GM21515 (cell line): ENCODE results near the gene TFCP2.
"Not testable (repeated sequence)": the region's sequence is repeated elsewhere in the genome, so short reads cannot be mapped to it uniquely, and the experiment has no call there.

ENCODE experiments used
- ATAC-seq: cut with Tn5 transposase; IDR thresholded peaks from one replicate; pipeline ENCODE4 v1.9.1; 2021; ENCODE audit not compliant: unreplicated experiment

The TFCP2 gene, protein sequence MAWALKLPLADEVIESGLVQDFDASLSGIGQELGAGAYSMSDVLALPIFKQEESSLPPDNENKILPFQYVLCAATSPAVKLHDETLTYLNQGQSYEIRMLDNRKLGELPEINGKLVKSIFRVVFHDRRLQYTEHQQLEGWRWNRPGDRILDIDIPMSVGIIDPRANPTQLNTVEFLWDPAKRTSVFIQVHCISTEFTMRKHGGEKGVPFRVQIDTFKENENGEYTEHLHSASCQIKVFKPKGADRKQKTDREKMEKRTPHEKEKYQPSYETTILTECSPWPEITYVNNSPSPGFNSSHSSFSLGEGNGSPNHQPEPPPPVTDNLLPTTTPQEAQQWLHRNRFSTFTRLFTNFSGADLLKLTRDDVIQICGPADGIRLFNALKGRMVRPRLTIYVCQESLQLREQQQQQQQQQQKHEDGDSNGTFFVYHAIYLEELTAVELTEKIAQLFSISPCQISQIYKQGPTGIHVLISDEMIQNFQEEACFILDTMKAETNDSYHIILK

DNA sequence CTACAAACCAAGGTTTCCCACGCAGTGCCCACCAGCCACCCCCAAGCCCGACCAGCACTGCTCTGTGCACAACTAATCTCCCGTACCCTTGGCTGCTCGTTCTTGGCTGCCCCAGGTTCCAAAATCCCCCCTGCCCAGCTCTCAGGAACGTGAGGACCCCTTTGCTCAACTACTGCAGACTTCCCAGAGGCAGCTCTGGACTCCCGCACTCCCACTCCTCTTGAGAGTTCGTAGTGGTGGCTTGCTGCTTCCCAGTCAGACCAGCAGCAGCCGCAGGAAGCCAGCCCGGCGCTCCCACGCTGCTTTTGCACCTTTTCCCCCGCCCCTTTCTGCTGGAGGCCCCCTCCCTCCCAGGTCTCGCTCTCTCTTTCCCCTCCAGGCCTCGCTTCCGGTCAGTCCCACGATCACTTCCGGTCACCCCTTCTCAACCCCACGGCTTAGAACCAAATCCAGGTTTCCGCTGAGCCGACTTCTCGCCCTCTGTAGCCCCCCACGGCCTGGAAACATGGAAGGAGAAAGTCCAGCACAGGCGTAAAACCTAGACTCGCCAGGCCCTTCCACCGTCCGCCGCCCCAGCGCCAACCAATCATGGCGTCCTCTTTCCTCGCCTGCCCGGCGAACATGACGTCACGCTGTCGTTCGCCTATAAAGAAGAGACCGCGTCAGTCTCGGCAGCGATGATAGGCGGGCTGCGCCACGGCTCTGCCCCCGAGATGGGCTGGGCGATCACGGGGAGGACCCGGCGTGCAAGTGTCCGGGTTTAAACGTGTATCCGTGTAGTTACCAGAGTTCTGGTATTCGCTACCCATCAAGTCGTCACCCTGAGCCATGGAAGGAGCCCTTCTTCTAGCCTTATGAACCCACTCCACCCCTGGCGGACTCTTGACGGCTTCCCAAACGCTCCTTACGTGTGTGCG lies at the start of gene TFCP2:
TFCP2 (minus strand) TSS at position 621 of the 917 bp plus-strand sequence. CDS start 713 bp downstream, outside the sequence.
- ATAC-seq: peak; percentile 94

GRCh38 chr12:51222461-51222860 lies 49.5 kb upstream of the TFCP2 start:
- ATAC-seq: no peak

- ATAC-seq: not testable (repeated sequence)
Measured at GRCh38 chr12:51219857-51220256, 46.9 kb upstream of the TFCP2 start.

DNA sequence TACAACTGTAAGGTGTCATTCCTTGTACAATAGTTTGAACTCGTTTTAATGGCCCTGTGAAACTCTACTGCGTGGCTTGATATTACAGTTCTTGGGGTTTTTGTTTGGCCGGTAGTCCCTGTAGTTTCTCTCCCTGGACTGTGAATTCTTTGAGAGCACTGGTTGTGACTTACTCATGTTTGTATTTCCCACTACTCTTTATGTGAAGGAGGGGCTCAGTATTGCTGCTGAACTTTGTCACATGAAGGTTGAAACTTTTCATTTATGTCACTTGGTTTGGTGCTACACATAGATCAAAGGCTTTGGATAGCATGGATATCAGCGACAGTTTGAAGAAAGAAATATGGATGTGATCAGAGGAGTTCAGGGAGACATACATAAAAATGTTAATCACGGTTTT lies 46.4 kb upstream of the TFCP2 start:
- ATAC-seq: no peak

- no peak for ATAC-seq
Measured at GRCh38 chr12:51218607-51219161, 45.7 kb upstream of the TFCP2 start.

- no peak for ATAC-seq
Measured at GRCh38 chr12:51217968-51218606, 45.2 kb upstream of the TFCP2 start, which contains the start of gene POU6F1. TSS of gene POU6F1 (minus strand) at chr12:51218062. CDS start at chr12:51206836, 11,226 bp downstream.

DNA sequence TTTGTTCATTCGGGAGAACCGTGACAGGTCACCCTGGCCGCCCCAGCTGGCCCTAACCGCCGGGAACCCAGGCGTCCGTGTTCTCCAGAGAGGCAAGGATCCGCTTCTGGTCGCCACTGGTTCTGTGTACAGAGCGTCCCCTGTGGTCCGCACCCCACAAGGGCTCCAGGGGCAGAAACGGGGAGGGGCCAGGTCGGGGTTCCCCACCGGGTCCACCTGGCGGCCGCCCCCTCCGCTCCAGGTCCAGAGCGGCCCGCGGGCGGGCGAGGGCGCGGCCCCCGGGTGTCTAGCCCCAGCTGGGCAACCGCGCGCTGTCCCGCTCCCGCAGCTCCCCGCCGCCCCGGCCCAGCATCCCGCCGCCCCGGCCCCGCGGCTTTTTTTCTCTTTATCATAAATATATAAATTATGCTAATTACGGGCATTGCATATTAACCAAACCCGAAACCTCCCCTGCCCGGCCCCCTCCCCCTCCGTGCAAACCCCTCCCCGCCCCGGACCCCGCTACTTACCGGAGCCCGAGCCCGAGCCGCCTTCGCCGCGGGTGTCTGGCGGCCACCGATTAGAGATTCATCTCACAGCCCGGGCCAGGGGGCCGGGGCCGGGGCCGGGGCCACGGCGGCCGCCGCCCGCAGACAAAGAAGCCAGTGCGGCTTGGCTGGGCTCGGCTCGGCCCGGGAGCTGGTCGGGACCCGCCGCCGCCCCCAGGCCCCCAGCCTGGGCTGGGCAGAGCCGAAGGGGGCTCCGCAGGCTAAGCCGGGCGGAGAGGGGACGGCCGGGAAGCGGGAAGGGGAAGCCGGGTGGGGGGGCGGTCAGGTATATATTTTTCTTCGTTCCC lies 44.4 kb upstream of the TFCP2 start:
- ATAC-seq: no peak

GRCh38 chr12:51216642-51217041 lies 43.7 kb upstream of the TFCP2 start:
- ATAC-seq: no peak

- ATAC-seq: no peak
Measured at GRCh38 chr12:51214895-51215294, 42.0 kb upstream of the TFCP2 start.

- ATAC-seq: no peak
Measured at GRCh38 chr12:51210690-51211395, 37.9 kb upstream of the TFCP2 start.

DNA sequence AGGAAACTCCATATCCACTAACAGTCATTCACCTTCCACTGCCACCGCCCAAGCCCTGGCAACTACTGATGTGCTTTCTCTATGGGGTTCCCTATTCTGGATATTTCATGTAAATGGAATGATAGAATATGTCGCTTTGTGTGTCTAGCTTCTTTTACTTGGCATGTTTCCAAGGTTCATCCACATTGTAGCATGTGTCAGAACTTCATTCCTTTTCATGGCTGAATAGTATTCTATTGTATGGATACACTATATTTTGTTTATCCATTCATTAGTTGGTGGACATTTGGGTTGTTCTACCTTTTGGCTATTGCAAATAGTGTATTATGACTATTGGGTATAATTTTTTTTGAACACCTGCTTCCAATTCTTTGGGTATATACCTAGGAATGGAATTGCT lies 36.3 kb upstream of the TFCP2 start:
- no peak for ATAC-seq

DNA sequence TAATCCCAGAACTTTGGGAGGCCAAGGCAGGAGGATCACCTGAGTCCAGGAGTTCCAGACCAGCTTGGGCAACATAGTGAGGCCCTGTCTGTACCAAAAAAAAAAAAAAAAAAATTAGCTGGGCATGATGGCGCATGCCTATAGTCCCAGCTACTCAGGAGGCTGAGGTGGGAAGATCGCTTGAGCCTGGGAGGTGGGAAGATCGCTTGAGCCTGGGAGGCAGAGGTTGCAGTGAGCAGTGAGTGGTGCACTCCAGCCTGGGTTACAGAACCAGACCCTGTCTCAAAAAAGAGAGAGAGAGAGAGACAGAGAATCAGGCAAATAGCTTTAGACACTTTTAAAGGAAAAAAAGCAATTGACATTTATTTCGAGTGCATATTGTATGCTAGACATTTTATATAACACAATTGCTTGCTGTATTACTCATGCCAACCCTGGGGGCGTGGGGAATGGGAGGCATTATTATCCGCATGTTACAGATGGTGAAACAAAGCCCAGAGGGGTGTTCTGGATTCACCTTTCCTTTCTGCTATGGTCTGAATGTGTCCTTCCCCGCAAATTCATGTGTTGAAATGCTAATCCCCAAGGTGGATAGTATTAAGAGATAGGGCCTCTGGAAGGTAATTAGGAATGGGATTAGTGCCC lies 35.2 kb upstream of the TFCP2 start:
- no peak for ATAC-seq

- no peak for ATAC-seq
Measured at GRCh38 chr12:51205350-51205749, 32.4 kb upstream of the TFCP2 start.

DNA sequence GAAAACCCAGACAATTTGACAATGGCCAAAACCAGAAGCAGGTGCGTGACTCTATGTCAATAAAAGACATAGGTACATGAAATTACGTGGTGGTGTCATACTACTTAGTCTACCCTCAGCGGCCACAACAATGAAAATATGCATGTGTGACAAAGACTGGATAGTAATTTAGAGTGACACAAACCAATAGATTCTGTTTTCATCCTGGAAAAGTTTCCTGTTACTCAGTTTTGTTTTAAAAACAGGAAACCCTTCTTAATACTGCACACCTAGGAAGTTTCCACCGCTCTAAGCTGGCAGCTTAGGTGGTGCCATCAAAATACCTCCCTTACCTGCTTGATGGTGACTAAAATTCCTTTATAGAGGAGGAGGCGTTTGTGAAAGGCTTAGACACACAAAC lies 29.8 kb upstream of the TFCP2 start:
- no peak for ATAC-seq

DNA sequence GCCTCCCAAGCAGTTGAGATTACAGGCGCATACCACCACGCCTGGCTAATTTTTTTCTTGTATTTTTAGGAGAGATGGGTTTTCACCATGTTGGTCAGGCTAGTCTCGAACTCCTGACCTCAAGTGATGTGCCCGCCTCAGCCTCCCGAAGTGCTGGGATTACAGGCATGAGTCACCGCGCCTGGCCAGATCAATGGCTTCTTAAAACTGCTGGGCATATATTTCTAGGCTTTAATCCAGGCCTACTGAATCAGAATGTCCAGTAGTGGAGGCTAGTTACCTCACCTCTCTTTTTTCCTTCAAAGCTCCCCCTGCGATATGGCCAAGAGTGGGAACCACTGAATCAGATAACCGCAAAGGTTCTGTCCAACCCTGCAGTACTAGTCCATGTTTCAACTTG lies 27.9 kb upstream of the TFCP2 start:
- no peak for ATAC-seq

DNA sequence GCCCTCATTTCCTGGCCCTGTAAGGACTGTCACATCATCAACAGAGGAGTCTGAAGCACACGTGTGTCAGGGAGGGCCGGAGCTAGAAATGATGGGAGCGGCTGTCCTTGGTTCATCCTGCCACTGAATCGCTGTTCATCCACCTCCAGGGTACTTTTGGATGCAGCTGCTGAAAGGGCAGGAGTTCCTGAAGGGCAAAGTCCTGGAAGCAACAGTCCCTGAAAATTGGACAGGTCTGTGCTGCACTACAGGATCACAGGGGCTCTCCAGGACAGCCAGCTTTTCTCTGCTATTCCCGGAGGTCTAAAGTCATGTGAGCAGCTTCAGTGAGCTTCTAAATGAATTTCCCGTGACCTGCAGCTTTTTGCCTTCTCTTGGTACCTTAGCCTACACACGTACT lies 27.2 kb upstream of the TFCP2 start:
- ATAC-seq: no peak

DNA sequence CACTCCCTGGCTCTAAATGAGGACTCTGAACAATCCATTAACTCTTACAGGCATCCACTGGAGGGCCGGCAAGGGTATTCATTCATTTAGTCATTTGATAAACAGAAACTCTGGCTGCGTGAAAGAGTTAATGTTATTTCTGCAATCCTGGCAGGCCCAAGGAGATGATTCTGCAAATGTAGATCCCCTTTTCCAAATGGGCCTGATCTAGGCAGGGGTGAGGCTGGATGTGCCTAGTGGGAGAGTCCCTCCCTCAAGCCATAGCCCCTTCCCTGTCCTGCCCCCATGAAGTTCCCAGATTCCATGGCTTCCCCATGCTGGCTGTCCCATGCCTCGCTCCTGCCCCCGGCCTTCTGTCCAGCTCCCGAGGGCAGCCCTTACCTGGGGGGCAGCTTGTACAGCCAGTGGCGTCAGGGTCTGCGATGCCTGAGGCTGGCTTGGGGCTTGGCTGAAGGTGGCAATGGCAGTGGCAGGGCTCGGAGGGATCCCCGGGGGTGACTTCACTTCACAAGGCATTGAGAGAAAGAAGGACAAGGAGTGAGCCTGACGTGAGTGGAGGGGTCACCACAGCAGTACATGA lies 26.5 kb upstream of the TFCP2 start:
- no peak for ATAC-seq

GRCh38 chr12:51198568-51199365 lies 25.8 kb upstream of the TFCP2 start:
- no peak for ATAC-seq
